ENCODE results near the gene COL27A1.

GRCh38 chr9:114303571-114303970 is 148.2 kb downstream of the COL27A1 start:
- TF ChIP-seq CTCF (IDR thresholded peaks at IDR 0.05; ENCODE audit: insufficient read depth, low read length) (no peak), POLR2AphosphoS5 (IDR thresholded peaks at IDR 0.05; ENCODE audit: low read depth) (no peak), SPI1 (IDR thresholded peaks at IDR 0.05; ENCODE audit: borderline replicate concordance, low read depth) (no peak)
